HG03460 (cell line): ENCODE data around the gene BCAS1.
"Not testable (repeated sequence)": the region's sequence is repeated elsewhere in the genome, so short reads cannot be mapped to it uniquely, and the experiment has no call there.

Experiments
- ATAC-seq: cut with Tn5 transposase; IDR thresholded peaks from one replicate; pipeline ENCODE4 v1.9.1; 2021; ENCODE audit not compliant: unreplicated experiment

The BCAS1 gene

DNA sequence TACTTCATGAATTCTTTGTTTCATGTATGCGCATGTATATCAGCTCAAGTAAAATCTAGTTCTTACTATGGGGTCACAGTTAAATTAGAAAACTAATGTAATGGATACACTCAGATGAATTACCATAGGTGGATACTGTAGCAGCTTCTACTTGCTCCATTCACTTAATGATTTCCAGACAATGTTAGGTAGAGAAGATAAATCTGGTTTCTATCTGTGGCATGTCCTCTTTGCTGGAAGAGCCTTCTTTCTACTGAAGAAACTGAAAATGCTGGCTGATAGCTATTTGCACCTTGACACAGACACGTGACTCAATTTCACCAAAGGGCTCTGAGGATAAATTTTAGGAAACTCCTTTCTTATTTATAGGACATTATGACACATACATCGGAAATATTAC is 49.5 kb downstream of the BCAS1 start:
- ATAC-seq, result no peak

DNA sequence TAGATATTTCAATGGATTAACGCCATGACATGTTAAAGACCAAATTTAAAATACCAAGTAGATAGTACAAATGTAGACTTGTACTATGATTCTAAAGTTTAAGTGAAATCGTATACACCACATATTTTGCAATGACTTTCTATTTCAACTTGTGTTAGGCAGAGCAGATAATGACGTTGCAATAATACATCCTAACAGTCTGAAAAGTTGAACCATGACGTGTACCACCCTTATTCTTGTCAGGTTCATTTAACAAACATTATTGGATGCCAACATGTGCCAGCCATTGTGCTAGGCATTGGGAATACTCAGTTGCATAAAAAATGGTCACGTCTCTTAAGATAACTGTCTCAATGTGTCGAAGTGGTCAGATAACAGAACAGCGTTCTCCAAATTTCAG is 50.0 kb downstream of the BCAS1 start:
- no peak for ATAC-seq

DNA sequence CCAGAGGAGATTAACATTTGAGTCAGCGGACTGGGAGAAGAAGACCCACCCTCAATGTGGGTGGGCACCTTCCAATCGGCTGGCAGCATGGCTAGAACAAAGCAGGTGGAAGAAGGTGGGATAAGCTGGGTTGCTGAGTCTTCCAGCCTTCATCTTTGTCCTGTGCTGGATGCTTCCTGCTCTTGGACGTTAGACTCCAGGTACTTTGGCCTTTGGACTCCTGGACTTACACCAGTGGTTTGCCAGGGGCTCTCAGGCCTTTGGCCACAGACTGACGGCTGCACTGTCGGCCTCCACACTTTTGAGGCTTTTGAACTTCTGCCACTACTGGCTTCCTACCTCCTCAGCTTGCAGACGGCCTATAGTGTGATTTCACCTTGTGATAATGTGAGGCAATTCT is 50.8 kb downstream of the BCAS1 start:
- no peak for ATAC-seq

DNA sequence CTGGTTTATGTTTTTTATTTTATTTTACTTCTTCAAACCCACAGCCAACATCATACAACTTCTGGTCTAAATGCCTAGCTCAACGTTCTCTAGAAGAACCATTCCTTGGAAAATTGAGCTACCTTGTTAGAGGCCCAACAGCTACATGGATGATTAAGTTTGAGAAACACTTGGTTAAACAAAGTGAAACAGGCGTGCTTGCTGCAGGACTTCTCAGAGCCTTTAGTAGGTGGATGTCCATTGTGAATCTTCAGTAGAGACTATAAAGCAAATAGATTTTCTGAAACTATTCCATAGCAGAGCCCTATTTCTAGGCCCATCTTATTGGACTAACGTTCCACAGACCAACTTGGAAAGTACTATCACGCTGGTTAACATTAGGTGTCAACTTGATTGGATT is 51.3 kb downstream of the BCAS1 start:
- no peak for ATAC-seq

DNA sequence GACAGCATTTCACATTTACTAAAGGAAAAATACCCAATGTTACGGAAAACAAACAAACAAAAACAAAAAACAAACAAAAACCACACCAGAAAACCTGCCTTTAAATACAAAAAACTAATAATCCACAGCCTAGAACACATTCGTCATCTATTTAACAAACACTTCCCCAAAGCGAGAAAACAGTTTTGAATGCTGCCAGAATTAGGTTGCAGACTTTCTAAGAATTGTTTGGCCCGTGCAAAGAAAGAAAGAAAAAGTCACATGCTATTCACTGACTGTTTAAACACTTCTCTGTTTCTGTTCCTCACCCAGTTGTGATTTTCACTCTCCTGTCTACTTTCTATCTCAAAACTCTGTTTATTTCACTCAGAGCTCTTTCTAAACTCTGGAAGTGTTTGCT is 52.5 kb downstream of the BCAS1 start:
- peak; percentile 96 for ATAC-seq

DNA sequence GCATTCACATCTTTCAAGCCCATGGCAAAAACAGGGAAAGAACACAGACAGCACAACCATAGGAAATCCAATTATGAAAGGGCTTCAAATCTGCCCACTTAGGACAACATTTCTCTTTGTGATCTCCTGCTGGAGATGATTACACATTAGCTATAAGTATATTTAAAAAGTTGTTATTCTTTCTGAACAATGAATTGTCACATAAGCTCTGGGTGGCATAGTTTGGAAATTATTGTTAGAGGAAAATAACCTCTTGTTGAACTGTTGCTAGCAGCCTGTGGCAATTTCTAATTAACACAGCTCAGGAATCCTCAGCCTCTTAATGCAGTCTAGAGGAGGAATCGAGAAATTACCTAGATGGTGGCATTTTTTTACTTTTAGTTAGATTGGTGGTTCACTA is 54.9 kb downstream of the BCAS1 start:
- ATAC-seq, result no peak

DNA sequence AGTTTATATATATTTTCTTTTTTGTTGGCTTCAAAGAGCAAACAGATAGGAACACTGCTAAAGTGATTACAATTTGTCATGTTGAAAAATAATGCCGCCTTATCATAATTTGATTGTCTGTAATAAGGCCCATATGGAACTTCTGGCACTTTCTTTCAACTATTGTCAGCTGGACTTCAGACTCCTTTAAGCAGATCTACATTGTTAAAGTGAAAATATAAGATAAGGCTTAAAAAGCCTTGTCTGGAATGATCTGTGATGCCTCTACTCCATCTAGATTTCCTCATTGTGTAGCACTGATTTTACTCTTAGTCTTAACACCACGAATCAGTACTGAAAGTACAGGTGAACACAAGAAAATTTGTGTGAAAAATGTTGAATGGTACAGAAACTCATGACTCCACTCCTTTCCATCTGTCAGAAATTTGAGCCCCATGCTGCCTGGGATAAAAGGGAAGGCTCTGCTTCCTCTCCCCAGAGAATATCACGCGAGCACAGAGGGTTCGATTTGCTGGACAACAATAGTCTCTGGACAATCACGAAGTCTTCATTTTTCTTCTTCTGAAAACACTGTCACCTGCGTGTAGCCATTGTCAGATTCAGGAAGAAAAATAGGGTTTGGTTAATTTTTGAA is 56.0 kb downstream of the BCAS1 start:
- no peak for ATAC-seq

- ATAC-seq, result no peak
Observed at GRCh38 chr20:54013471-54013870, 56.9 kb downstream of the BCAS1 start.

DNA sequence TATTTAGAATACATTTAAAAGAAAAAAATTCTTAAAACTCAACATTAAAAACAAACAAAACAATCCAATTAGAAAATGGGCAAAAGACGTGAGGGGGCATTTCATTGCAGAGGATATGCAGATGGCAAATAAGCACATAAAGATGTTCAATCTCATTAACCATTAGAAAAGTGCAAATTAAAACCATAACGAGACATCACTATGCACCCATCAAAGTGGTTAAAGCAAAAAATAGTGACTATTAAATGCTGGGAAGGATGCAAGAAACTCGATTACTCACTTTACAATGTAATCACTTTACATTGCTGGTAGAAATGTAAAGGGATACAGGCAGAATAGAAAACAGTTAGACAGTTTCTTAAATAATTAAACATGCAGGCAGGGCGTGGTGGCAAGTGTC is 59.0 kb downstream of the BCAS1 start:
- ATAC-seq, result no peak

GRCh38 chr20:54006216-54006615 is 64.2 kb downstream of the BCAS1 start:
- ATAC-seq, result not testable (repeated sequence)

- ATAC-seq, result no peak
Observed at GRCh38 chr20:54005524-54005923, 64.9 kb downstream of the BCAS1 start.

GRCh38 chr20:54004445-54004844 is 65.9 kb downstream of the BCAS1 start:
- ATAC-seq, result peak; percentile 99

DNA sequence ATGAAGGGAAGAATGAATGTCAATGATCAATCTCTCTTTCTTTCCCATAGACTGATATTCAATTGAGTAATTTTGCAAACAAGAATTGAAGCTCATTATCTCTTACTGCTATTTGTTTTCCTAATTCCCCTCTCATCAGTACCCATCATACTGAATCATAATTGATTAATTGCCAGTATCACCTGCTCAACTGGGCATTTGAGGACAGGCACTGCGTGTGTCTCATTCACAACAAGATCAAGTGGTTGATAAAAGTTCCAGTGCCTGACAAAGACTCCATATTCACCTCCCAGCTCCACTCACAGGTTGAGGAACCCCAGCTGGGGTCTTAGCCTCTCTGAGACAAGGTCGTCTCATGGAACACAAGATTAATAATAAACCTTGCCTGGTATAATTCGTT is 67.7 kb downstream of the BCAS1 start:
- no peak for ATAC-seq

DNA sequence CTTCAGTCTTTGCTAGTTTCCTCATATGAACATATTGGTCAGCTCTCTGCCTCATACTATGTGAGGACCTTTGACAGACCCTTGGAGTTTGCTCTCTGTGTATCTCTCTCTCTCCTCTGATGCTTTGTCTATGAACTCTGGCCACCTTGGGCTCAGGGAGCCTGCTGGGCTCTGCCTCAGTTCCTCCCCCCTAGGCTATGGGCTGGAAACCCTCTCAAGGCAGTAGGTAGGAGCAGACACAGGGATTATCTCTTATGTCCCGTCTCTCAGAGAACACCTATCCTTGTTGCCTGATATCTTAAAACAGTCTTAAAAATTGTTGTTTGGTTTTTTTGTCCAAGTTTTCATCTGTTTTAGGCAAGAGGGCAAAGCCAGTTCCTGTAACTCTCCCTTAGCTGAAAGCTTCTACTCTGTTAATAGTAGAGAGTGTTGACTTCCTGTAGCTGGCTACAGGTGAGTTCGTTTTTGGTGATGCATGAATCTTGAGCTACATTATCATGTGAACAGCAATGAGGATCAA is 68.3 kb downstream of the BCAS1 start:
- ATAC-seq, result no peak

DNA sequence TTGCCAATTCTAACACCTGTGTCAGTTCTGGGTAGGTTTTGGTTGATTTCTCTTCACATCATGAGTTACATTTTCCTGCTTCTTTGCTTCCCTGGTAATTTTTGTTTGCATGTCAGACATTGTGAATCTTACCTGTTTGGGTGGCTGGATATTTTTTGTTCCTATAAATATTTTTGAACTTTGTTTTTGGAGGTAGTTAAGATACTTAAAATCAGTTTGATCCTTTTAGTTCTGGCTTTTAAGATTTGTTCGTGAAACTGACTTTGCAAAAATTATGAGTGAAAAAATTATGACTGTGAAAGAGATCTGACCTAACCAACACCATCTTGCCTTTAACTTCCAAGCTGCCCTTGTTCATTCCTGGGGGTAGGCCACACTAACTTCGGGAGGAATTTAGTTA is 69.5 kb downstream of the BCAS1 start:
- no peak for ATAC-seq

GRCh38 chr20:54000262-54000661 is 70.1 kb downstream of the BCAS1 start:
- ATAC-seq, result no peak

GRCh38 chr20:53999077-53999476 is 71.3 kb downstream of the BCAS1 start:
- no peak for ATAC-seq

DNA sequence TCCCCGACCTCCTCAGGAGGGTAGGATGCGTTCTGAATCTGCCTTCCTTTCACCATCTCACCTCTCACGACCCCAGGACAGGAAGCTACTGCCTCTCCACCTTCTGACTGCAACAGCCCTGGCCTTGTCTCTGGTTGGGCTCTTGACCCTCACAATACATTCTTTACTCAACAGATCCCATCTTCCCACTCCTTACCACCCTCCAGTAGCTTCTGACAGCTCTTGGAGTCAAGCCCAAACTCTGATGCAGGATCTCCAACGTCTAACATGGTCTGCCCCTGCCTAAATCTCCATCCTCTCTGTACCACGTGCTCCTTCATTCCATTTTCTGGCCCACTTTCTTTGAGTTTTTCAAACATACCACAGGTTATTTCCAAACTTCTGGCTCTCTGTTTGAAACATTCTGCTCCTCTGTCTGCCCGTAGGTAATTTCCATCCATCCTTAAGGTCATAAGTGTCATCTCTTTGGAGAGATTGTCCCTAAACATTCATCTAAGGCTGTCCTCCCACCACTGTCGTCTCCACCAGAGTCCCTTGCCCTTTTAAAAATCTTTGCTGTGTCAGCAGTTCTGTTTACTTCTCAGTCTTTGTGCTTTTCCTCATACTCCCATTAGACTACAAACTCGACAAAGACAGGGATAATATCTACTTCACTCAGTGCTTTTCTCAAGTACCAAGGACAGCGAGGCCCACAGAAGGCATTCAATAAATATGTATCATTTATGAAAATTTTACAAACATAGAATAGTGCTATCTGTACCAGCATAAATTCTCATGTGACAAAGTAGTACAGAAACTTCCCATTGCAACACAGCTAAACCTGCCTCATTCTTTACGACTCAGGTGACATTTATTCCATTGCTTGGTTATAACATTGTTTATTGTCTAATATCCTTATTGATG is 73.6 kb downstream of the BCAS1 start:
- no peak for ATAC-seq

- no peak for ATAC-seq
Observed at GRCh38 chr20:53995949-53996348, 74.4 kb downstream of the BCAS1 start.

DNA sequence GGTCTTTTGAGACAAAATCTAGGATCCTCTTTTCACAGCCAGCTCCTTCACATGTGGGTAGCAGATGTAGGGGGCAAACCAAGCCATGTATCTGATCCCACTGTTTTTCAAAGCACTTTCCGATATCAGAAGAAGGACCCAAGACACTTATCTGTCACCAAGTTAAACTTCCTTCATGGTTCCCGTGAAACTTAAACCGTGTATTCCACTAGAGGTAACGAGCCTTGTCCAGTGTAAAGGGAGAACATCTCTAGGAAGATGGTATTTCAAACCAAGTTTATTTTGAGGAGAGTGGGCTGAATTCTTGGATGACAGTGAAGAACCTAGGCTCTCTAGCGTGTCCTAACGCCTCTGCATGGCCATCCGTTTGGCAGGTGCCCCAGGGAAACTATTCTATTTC is 76.3 kb downstream of the BCAS1 start:
- no peak for ATAC-seq

DNA sequence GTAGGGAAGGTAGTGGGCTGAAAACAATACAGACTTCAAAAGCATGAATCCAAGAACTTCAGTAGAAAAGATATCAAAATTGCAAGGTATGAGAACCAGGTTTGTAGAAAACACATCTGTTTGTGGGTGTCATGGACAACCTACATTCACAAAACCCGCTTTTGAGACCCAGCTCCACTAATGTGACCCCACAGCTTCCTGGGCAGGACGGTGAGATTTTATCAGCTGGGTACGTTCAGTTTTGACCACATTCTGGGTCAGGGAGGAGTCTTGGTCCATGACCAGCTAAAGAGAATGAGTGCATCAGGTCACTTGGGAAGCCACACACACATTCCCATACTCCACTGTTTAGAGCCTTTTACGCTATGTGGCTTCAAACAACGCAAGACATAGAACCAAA is 77.1 kb downstream of the BCAS1 start:
- no peak for ATAC-seq

DNA sequence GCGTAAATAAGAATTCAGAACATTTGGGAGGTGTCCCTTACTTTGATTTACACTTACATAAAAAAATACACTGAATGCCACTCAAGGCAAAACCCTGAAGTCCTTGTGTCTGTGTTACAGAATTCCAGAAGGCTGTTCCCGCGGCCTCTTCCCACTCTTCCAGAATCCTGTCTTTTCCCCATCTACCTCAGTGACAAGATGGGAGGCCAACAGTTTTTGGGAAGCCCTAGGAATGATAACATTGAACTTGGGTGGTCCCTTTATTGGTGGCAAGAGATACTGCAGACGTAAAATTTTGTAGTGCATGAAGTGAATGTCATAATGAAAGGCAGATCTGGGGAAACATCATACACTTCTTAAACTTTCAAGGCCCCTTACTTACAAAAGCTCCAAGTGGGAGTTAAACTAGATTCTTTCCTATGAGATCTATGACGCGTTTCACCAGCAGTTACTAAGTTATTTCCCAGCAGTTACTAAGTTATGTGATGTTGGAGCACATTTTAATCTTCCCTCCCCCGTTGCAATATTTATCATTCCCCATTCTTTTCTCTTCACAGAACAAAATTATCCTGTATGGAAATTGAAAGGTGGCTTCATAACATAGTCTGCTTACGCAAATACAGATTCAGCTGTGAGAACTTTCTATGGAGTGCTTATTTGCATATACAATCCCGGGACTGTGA is 79.5 kb downstream of the BCAS1 start:
- no peak for ATAC-seq
